GM21723 (cell line): ENCODE results near the gene ZNF345.

ENCODE experiments used
- ATAC-seq: cut with Tn5 transposase; IDR thresholded peaks from one replicate; pipeline ENCODE4 v1.9.1; 2021; ENCODE audit warnings: mild to moderate bottlenecking, moderate library complexity; ENCODE audit not compliant: unreplicated experiment

Gene ZNF345

GRCh38 chr19:36850559-36851442 lies at the start of gene ZNF345:
Gene ZNF345, plus strand, starts transcription at chr19:36850876. Its CDS starts 25,955 bp downstream, at chr19:36876831.
- peak; percentile 83 for ATAC-seq

GRCh38 chr19:36805364-36805763 lies 45.3 kb upstream of the ZNF345 start:
- ATAC-seq: no peak

GRCh38 chr19:36807029-36807428 lies 43.6 kb upstream of the ZNF345 start:
- ATAC-seq: no peak

- ATAC-seq: no peak
Observed at GRCh38 chr19:36819130-36819630, 31.5 kb upstream of the ZNF345 start.

- ATAC-seq: no peak
Observed at GRCh38 chr19:36821758-36822157, 28.9 kb upstream of the ZNF345 start.

GRCh38 chr19:36833430-36833829 lies 17.2 kb upstream of the ZNF345 start:
- ATAC-seq: no peak

GRCh38 chr19:36837176-36837905 lies 13.3 kb upstream of the ZNF345 start:
- ATAC-seq: no peak

GRCh38 chr19:36837906-36838783 lies 12.5 kb upstream of the ZNF345 start, which contains the start of gene ZNF790:
Gene ZNF790, minus strand, starts transcription at chr19:36838387. Its CDS starts 12,768 bp downstream, at chr19:36825619.
- peak; percentile 94 for ATAC-seq

GRCh38 chr19:36838784-36839324 lies 11.8 kb upstream of the ZNF345 start:
- peak; percentile 13 for ATAC-seq

GRCh38 chr19:36847968-36848367 lies 2.7 kb upstream of the ZNF345 start:
- no peak for ATAC-seq

- ATAC-seq: peak; percentile 90
Observed at GRCh38 chr19:36849701-36850558, 746 bp upstream of the ZNF345 start.

GRCh38 chr19:36851898-36852297 lies 1.2 kb downstream of the ZNF345 start:
- ATAC-seq: no peak

- no peak for ATAC-seq
Observed at GRCh38 chr19:36876993-36877938, 26.6 kb downstream of the ZNF345 start.

GRCh38 chr19:36891768-36892357 lies 41.2 kb downstream of the ZNF345 start:
- no peak for ATAC-seq

GRCh38 chr19:36894849-36895383 lies 44.2 kb downstream of the ZNF345 start:
- ATAC-seq: no peak

GRCh38 chr19:36898422-36898821 lies 47.7 kb downstream of the ZNF345 start:
- ATAC-seq: no peak

- ATAC-seq: peak; percentile 93
Observed at GRCh38 chr19:36915992-36916830, 65.5 kb downstream of the ZNF345 start, which contains the start of the genes ZNF568 and ZNF829. Gene ZNF568, plus strand, starts transcription at chr19:36916332. Its CDS starts 6,439 bp downstream, at chr19:36922771. Gene ZNF829, minus strand, starts transcription at chr19:36916291. Its CDS starts 1,124 bp downstream, at chr19:36915167.
